NOMO-1 treated with DMSO at 0.1 percent for 48 hours (cell line): Measurements from ENCODE around the gene CD2.
A peak's percentile ranks its signal among the peaks of the same experiment; 100 is the strongest.

Source experiments
- DNase-seq: peaks from one replicate; lab custom pipeline; 2025; ENCODE audit not compliant: unreplicated experiment; lab: John Stamatoyannopoulos, UW

Gene CD2

DNA sequence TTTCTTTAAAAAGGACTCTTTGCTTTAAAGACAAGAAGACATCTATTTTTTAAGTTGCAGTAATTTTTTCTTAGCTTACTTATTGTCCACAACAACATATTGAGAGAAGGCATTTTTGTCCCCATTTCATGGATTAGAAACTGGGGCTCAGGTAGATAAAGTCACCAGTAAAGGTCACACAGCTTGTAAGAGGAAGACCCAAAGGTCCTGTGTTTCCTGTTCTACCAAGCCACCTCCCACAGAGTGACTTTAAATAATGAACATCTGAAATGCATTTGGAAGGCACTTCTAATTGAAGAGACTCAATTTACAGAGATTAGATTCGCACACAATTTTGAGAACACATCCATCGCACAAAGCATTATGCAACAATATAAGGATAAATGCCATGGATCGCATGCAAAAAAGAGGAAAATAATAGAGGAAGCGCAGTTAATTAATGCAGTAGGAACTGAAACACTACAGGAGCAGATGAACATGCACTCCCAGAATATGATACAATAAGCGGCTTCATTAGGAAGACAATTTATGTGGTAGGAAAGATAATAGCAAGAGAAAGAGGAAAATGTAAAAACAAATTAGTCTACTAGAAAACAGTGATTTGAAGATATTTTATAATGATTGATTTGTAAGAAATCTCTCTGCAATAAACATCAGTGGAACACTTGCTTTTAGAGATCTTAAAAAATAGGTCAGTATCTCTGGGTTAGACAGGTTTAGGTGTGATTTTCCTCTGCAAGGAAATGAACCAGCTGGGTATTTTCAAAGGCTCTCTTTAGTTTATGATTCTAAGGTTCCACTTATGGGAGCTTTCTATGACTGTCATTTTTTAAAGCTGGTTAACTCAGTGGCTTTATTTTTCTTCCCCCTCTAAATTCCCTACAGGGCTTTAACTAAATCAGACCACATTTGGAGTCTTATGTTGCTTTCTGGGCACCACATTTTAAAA lies 27.1 kb upstream of the CD2 start:
- peak; percentile 50 for DNase-seq

DNA sequence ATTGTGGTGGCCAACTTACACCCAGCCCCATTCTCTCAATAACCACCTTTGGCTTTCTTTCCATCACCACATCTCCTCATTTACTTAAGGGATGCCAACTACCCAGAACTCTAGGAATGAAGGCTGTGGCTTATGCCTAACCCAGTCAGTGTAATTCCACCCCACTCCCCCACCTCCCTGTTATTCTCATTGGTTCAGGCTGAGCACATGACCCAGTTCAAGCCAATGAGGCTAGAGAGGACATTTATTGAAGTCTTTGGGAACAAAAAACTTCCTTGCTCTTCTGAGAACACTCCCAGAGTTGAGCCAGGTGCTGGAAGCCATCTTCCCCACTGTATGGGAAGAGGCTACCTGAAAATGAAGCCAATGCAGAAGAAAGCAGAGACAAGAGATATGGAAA lies 22.8 kb upstream of the CD2 start:
- no peak for DNase-seq

DNA sequence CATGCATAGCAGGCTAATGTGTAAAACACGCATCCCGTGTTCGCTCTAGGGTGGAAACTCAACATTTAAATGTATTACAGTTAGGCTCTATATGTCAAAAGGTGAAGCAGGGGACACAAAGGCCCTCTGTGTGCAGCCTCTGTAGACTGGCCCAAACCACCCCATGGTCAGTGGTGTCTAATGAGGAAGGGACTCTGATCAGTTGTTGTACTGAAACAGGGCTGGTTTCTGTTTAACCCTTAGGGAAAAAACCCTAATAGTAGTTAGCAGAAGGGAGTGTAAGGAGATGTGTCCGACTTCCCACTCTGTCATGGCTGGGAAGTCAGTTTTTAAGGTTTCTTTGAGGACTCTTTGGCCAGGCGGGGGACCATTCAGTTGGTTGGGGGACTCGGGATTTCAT lies 21.5 kb upstream of the CD2 start:
- DNase-seq = no peak

DNA sequence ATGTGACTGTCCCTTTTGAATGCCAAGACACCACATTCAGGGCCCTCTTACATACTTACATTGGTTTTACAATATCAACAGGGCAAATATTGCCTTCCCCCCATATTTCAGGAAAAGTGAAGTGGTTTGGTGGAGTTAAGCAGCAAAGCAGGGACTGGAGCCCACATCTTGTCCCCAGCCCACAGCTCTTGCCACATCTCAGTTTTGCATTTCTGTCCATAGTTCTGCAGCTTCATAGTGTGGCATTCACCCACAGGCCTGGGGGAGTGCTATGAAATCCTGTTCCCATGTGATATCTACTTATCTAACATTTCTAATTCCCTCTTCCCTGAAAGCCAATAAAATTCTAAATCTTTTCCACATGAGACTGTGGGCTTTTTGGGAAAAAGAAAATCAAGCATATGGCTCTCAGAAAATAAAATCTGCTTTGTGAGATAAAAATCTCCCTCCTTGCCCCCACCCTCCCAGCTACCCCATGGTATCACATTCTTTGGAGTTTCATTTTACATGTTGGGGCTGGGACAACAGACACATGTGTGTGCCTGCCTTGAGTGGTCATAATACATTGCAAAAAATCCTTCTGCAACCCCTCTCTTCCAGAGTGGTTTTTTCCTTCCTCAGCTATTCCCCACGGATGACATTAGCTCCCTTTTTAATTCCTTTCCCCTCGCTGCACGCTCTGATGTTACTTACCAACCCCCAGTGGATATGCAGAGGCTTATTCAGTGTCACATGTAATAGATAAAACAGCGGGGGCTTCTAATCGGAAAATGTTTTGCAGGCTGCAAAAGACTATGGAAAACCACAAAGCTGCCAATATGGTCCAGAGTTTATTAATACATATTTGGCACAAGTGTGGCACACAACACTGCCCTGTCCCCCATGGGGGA lies 20.5 kb upstream of the CD2 start:
- no peak for DNase-seq

DNA sequence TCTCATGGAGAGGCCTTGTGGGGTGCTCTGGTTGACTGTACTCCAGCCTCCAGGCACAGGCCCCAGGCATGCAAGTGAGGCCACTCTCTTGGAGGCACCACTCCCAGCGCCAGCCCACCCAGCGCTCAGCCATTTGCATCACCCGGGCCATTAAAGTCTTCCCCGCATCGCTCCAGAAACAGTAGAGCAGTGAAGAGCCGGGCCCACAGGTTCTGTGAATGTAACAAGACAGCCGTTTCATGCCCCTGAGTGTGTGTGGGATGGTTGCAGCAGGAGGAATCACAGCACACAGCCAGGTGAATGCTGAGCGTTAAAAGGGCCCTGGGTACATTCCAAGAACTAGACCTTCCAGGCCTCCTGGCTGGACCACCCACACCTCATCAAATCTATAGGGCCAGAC lies 19.0 kb upstream of the CD2 start:
- DNase-seq = no peak

DNA sequence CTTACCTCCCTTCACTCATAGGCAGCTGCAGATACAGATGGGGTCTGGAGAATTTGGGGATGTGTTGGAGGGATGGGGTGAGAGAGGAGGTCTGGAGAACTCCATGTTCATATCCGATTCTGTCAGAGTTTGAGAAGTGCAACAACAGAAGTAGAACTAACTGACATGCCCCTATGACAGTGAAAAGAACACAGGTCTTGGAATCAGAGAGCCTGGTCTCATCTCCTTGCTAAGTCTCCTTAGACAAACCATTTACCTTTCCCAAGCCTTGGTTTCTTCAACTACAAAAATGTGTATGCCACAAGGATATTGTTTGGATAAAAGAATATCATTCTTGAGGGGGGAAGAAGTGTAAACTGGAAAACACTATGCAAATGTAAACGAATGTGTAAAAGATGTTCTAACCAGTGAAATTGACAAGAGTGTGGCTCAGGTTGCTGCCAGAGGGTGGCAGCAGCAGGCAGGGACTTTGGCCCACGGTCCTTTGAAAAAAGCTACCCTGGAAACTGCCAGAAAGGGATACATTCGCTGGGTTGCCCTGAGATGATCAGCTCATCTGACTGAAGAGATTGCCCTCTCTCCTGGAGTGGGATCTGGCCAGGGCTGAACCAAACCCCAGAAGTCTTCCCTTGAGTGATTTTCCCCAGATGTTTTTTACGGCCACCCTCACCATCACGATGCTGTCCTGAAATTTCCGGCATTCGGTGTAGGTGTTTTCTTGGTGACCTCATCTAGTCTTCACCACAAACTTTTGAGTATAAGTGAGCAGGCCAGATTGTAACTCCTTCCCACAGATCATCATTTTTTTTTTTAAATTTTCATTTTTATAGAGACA lies 17.0 kb upstream of the CD2 start:
- peak; percentile 51 for DNase-seq

DNA sequence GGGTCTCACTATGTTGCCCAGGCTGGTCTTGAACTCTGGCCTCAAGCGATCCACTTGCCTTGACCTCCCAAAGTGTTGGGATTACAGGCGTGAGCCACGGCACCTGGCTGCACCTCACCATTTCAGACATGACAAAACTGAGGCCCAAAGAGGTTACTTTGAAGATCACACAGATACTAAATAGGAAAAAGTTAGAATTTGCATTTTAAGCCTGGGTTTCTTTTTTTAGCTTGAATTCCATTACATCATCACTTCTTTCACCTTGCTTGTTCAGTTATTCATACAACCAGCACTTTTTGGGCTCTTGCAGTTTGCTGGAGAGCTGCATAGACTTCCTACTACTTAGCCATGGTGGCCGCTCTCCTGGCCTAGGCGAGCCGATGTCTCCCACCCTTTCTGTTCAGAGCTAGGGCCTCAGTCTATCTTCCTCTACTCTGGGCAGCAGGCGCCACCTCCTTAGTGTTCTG lies 16.3 kb upstream of the CD2 start:
- no peak for DNase-seq

DNA sequence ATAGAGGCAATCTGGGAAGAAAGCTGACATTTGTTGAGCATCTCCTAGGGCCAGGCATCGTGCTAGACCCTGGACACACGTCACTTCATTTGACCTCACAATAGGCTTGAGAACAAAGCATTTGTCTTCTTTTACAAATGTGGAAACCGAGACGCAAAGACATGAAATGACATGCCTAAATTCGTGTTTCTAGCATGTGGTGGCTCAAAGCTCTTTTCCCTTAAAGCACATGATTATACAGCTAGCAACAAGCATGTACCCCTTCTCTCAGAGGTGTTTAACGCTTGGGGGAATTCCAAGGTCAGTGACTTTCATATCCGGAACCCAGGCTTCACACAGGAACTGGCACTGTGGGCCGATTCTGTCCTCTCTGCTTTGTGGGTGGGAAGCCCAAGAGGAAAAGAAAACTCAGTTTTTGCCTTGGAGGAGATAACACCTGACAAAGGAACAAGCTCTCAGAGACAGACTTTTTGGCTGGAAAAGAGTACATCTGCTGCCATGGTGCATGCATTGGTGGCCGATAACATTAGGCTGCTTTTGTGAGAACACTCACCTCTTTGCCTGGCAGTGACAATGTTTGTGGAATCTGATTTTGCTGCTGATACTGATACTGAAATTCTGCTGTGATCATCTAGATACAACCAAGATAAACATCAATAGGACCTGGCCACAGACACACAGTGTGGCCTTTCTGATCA lies 15.4 kb upstream of the CD2 start:
- DNase-seq = no peak

DNA sequence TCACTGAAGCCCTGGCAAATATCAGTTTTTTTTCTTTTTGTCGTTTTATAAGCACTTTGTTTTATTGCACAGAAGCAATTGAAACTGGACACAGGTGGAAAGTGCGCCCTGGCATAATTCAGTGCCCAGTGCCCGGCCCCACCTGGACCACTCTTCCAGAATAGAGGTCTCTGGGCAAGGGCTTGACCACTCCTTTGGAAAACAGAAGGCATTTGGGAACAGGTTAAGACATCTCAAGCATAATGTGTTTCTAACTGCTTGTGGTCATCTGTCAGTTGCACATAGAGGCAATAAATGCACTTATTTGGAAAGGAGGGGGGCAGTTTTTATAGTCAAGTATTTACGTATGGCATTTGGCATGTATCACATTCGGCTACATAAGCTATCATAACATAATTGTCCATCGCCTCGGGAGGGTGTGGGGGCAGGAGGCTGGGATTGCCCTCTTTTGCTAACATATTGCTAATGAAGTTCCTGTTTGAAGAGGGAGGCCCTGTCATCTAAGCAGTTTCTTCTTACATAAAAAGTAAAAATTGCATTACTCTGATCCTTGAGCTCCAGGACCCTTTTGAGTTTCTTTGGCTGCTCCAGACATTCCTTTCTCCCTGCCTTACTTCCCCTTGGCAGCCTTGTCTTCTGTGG lies 14.7 kb upstream of the CD2 start:
- no peak for DNase-seq

DNA sequence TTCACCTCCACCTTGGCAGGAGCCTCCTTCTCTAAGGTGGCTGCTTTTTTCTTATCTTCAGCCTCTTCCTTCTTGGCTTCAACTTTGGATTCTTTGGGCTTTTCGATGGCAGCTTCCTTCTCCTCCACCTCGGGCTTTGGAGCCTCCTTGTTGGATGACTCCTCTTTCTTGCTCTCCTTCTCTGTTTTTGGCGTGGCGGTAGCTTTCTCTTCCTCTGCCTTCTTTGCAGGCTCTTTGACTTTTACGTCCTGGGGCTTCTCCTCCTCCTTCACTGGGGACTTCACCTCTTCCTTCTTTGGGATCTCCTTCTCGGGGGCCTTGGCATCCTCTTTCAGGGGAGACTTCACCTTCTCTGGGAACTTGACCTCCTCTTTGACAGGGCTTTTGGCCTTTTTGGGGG lies 13.9 kb upstream of the CD2 start:
- DNase-seq = no peak

DNA sequence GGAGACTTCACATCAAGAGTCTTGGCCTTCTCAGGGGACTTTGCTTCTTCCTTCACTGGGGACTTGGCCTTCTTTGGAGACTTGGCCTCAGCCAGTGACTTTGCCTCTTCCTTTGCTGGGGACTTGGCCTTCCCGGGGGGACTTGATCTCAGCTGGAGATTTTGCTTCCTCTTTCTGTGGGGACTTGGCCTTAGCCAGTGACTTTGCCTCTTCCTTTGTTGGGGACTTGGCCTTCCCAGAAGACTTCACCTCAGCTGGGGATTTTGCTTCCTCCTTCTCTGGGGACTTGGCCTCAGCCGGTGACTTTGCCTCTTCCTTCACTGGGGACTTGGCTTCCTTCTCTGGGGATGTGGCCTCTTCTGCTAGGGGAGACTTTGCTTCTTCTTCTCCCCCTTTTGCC lies 13.5 kb upstream of the CD2 start:
- DNase-seq = no peak

DNA sequence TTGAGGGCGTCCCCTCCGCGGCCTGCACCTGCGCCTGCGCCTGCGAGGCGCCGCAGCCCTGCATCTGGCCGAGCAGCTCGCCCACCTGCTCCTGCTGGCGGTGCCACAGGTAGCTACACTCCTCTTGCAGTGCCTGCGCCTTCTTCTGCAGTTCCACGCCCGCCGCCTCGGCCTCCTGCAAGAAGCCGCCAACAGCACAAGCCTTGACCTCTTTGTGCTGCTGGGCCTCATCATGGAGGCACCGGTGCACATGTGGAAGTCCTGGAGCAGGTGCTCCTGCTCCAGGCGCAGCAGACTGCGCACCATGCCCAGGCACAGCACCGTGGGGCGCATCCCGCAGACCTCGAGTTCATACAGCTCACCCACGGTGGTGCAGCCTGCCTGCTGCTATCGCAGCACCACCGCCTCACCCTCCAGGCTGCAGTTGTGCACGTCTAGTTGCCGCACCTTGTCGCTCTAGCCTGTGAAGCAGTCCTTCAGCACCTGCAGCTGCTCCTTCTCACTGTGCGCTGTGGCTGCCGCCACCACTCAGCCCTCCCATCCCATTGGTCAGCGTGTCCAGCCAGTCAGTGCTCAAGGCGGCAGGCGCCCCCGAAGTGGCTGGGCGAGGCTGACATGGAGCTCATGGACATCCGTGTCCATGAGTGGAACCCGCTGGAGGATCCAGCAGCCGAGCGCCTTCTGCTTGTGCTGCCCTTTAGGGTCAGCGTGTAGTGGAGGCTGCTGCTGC lies 12.2 kb upstream of the CD2 start:
- no peak for DNase-seq

DNA sequence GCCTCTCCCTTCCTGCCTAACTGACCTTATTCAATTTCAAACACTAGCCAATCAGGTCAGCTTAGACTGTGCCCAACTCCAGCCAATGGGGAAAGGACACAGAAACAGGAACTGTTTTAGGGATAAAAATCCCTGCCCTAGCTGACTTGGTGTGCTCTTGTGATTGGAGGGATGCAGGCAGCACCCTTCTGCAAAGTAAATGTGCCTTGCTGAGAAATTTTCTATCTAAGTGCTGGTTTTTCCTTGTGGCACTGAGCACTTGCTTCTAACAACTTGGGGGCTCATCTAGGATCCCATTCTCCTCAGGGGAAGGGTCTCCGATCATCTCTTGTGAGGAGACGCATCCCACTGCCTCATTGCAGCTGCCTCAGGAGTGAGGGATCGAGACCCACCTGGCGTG lies 10.7 kb upstream of the CD2 start:
- no peak for DNase-seq

DNA sequence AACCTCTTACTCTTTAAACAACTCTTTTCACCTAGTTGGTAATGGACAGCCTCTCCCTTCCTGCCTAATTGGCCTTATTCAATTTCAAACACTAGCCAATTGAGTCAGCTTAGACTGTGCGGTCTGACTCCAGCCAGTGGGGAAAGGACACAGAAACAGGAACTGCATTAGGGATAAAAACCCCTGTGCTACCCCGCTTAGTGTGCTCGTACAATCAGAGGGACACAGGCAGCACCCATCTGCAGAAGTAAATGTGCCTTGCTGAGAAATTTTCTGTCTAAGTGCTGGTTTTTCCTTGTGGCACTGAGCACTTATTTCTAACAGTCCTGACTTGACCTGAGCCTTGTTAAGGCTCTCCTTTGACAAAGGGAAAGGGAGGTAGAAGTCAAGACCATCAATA lies 6.0 kb upstream of the CD2 start:
- DNase-seq = no peak

DNA sequence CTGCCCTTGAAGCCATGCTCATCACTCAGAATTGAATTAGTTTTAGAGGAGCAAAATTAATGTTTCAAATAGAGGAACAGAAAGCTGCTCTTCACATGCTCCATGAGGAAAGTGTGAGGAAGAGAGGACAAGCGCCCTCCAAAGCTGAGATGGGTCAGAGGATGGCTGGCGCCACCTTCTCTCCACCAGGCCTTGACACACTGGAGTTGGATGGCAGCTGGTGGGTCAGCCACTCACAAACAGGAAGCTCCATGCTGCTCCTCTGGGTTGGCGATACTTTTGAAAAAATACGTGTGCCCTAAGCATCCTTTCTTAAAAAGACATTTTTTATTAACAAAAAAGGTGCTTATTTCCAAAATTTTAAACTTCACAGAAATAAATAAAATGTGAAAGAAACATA lies 3.1 kb upstream of the CD2 start:
- peak; percentile 22 for DNase-seq

DNA sequence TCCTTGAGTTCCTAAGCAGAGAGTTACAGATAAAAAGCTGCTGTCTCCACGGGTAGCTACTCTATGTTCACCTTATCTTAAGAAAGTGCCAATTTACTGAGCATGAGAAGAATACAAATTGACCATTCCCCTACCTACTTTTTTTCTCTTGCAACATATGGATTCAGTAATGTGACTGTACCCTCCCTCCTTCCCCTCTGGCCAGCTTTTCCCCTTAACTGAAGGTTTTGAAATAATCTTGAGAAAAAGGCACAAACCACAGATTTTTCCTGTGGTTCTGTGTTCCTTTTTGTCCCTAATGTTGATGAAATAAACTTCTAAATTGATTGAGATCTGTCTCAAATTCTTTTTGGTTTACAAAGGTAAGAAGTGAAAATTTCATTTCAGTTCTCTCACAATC lies 2.6 kb upstream of the CD2 start:
- DNase-seq = peak; percentile 38

DNA sequence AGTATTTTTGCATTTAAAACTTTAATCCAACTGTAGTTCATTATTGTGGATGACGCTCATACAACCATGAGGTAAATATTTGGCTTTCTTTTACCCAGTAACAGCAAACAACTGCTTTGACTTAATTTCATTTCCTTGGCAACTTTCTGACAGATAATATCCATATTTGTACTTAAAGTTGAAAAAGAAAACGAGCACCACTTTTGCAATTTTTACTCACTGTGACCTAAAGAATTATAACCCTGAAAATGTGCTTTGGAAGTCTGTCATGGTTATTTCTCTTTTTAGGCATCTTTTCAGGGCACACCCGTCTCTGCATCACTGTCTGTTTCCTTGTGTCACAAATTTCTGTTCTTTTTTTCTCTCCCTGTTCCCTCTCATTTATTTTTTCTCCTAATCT lies 918 bp upstream of the CD2 start:
- DNase-seq = no peak

DNA sequence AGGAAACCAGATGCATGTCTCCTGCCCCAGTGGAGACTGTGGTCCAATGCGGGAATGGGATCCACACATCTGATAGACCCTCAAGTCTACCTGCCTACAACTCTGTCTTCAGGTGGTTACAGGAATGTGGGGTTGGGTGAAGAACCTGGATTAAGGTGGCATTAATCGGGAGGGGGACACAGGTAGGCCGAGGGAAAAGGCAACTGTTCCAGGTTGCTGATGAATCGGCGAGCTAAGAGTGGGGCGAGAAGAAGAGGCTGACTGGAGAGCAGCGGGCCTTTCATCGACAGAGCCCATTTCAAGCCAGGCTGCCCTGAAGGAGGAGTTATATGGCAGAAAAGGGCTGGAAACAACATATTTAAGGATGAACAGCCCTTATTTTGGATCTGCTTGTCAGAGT lies 836 bp downstream of the CD2 start:
- DNase-seq = no peak

DNA sequence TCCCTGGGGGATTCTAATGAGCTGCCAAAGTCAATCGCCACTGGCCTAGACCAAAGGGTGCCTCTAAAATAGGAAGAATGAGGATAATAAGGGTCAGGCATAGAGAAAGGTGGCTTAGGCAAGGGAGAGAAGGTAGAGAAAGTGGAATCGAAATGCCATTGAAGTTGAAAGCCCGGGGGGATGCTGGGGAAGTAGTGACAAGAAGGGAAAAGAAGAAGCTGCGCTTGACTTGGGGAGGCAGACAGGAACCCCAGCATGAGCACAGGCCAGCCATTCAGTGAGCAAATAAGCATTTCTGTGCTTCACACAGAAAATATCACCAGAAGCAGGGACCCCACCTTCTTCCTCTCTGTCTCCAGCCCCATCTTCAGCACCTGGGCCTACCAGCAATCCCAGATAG lies 1.5 kb downstream of the CD2 start:
- DNase-seq = no peak
